KMS-11 (cell line): Measurements from ENCODE around the gene C2orf68.

Source experiments
- H2AFZ ChIP-seq: fragments of 200-600 bp; sonication (generic); 2 replicates; pipeline ENCODE4 v1.6.1; 2016; ENCODE audit warnings: antibody characterized with exemption, mixed run types, low read depth
- H3K27ac ChIP-seq: fragments of 200-600 bp; sonication (generic); 2 replicates; pipeline ENCODE4 v1.6.1; 2016; ENCODE audit warnings: mild to moderate bottlenecking, mixed run types
- H3K27me3 ChIP-seq: fragments of 200-600 bp; sonication (generic); 2 replicates; pipeline ENCODE4 v1.6.1; 2017; ENCODE audit warnings: mild to moderate bottlenecking, low read depth, mixed run types, moderate library complexity; ENCODE audit not compliant: insufficient read depth
- H3K36me3 ChIP-seq: fragments of 200-600 bp; sonication (generic); 2 replicates; pipeline ENCODE4 v1.6.1; 2017; ENCODE audit warnings: mild to moderate bottlenecking, mixed run types; ENCODE audit not compliant: insufficient read depth
- H3K4me1 ChIP-seq: fragments of 200-600 bp; sonication (generic); 2 replicates; pipeline ENCODE4 v1.6.1; 2016; ENCODE audit warnings: mild to moderate bottlenecking, low read depth, mixed run types; ENCODE audit not compliant: poor library complexity, severe bottlenecking
- H3K4me2 ChIP-seq: fragments of 200-600 bp; sonication (generic); 2 replicates; pipeline ENCODE4 v1.7.0; 2016; ENCODE audit warnings: mild to moderate bottlenecking, mixed run types
- H3K4me3 ChIP-seq: fragments of 200-600 bp; sonication (generic); IDR thresholded peaks from 2 replicates; pipeline ENCODE4 v1.6.1; 2017; ENCODE audit warnings: low read depth, low read length, mixed read lengths; ENCODE audit not compliant: insufficient read depth
- H3K79me2 ChIP-seq: fragments of 200-600 bp; sonication (generic); 2 replicates; pipeline ENCODE4 v1.6.1; 2016; ENCODE audit warnings: low read depth, mixed run types; ENCODE audit not compliant: insufficient read depth
- H3K9ac ChIP-seq: fragments of 200-600 bp; sonication (generic); 2 replicates; pipeline ENCODE4 v1.6.1; 2016; ENCODE audit warnings: mild to moderate bottlenecking, mixed run types
- H4K20me1 ChIP-seq: fragments of 200-600 bp; sonication (generic); 2 replicates; pipeline ENCODE4 v1.6.1; 2016; ENCODE audit warnings: mild to moderate bottlenecking, mixed run types; ENCODE audit not compliant: insufficient read depth
- CTCF ChIP-seq: fragments of 200-600 bp; sonication (generic); conservative IDR thresholded peaks from 2 replicates; pipeline ENCODE4 v1.6.1; 2017; ENCODE audit warnings: low read depth, mild to moderate bottlenecking, antibody characterized with exemption, low read length, moderate library complexity, mixed read lengths

Gene C2orf68

GRCh38 chr2:85577063-85577385, 34.8 kb downstream of the C2orf68 start:
- no peak overlapping the region for H3K4me3 ChIP-seq
- H3K9ac ChIP-seq, result no peak overlapping the region
- no peak overlapping the region for H2AFZ ChIP-seq
- H3K27ac ChIP-seq, result no peak overlapping the region
- H3K4me1 ChIP-seq, result no peaks in the 10 kb centered on the region
- no peaks in the 10 kb centered on the region for H3K79me2 ChIP-seq
- no peak for TF ChIP-seq CTCF
- peaks cover 13% of the 10 kb centered on the region; the same call in 1 of the 2 replicates for H3K27me3 ChIP-seq
- H4K20me1 ChIP-seq, result no peaks in the 10 kb centered on the region
- H3K4me2 ChIP-seq, result no peak overlapping the region
- no peaks in the 10 kb centered on the region for H3K36me3 ChIP-seq

GRCh38 chr2:85575739-85576138, 36.1 kb downstream of the C2orf68 start:
- Histone ChIP-seq H3K27me3 (peaks cover 11% of the 10 kb centered on the region; the same call in 1 of the 2 replicates), H3K4me2 (no peak overlapping the region), H3K27ac (no peak overlapping the region), H4K20me1 (no peaks in the 10 kb centered on the region), H3K36me3 (no peaks in the 10 kb centered on the region), H3K4me3 (no peak overlapping the region), H3K79me2 (no peaks in the 10 kb centered on the region), H3K4me1 (no peaks in the 10 kb centered on the region), H3K9ac (no peak overlapping the region), H2AFZ (no peak overlapping the region)
- TF ChIP-seq CTCF, result no peak

- no peak overlapping the region for H3K4me2 ChIP-seq
- H2AFZ ChIP-seq, result no peak overlapping the region
- no peaks in the 10 kb centered on the region for H3K36me3 ChIP-seq
- H4K20me1 ChIP-seq, result no peaks in the 10 kb centered on the region
- H3K79me2 ChIP-seq, result no peaks in the 10 kb centered on the region
- no peak overlapping the region for H3K9ac ChIP-seq
- no peaks in the 10 kb centered on the region; the same call in 1 of the 2 replicates for H3K27me3 ChIP-seq
- H3K27ac ChIP-seq, result no peak overlapping the region
- H3K4me1 ChIP-seq, result peaks cover 2% of the 10 kb centered on the region
- H3K4me3 ChIP-seq, result no peak overlapping the region
- TF ChIP-seq CTCF, result no peak
Measured at GRCh38 chr2:85566265-85566664, 45.6 kb downstream of the C2orf68 start.

DNA sequence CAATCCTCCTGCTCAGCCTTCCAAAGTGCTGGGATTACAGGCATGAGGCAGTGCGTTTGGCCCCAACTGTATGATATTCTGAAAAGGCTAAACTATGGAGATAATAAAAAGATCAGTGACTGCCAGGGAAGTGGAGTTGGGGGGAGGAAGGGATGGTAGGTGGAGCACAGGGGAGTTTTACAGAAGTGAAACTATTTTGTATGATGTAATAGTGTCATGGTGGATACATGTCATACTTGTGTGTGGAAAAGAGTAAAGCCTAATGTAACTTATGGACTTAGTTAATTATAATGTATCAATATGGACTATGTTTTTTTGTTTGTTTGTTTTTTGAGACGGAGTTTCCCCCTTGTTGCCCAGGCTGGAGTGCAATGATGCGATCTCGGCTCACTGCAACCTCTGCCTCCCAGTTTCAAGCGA, 47.7 kb downstream of the C2orf68 start:
- Histone ChIP-seq H3K27me3 (no peaks in the 10 kb centered on the region), H3K79me2 (peaks cover 14% of the 10 kb centered on the region), H3K27ac (no peak overlapping the region), H4K20me1 (no peaks in the 10 kb centered on the region), H3K36me3 (no peaks in the 10 kb centered on the region), H3K9ac (no peak overlapping the region), H2AFZ (no peak overlapping the region), H3K4me3 (no peak overlapping the region), H3K4me1 (peaks cover 13% of the 10 kb centered on the region), H3K4me2 (no peak overlapping the region)
- no peak for TF ChIP-seq CTCF
